RWPE1 (cell line): ENCODE data around the gene PLAU.

Experiments
- CTCF ChIA-PET: fragments of 350-600 bp; sonication (Branson Sonifier 250); formaldehyde crosslinking; extraction: SDS; loops from one replicate; lab custom pipeline; 2021; lab: Yijun Ruan, JAX
- POLR2A ChIA-PET: fragments of 400-600 bp; formaldehyde crosslinking; extraction: SDS; loops from one replicate; lab custom pipeline; 2020; ENCODE audit warnings: antibody characterized with exemption; ENCODE audit not compliant: low non-redundant PET; lab: Yijun Ruan, JAX
- DNase-seq: peaks from one replicate; pipeline ENCODE4 v3.0.0; 2012; ENCODE audit warnings: low spot score
- H3K27ac ChIP-seq: fragments of 450-650 bp; 2 replicates; pipeline ENCODE4 v1.5.1; 2017
- CTCF ChIP-seq: fragments of 450-650 bp; conservative IDR thresholded peaks from 2 replicates; pipeline ENCODE4 v1.5.1; 2017; ENCODE audit warnings: low read depth, mild to moderate bottlenecking

PLAU gene

GRCh38 chr10:73950155-73950948, 39.4 kb downstream of the PLAU start:
- DNase-seq: no peak
- no peak overlapping the region for H3K27ac ChIP-seq
- ChIA-PET POLR2A (no interaction called here), CTCF (no interaction called here)
- TF ChIP-seq CTCF: no peak

- H3K27ac ChIP-seq: no peak overlapping the region
- DNase-seq: no peak
- CTCF ChIA-PET: interaction anchor here (0.6 to 1.7 kb wide), 3 partner anchors 13 to 122 kb away, joined by 3 to 6 read pairs (median 6); no protein-coding TSS in a partner anchor
- TF ChIP-seq CTCF: no peak
- POLR2A ChIA-PET: interaction anchor here (0.7 kb wide), 1 partner anchor 67 kb away, joined by 3 read pairs; no protein-coding TSS in a partner anchor
Observed at GRCh38 chr10:73953665-73954064, 42.7 kb downstream of the PLAU start.

GRCh38 chr10:73954737-73955136, 43.8 kb downstream of the PLAU start:
- no peak for DNase-seq
- CTCF ChIA-PET: no interaction called here
- no peak for TF ChIP-seq CTCF
- POLR2A ChIA-PET: no interaction called here
- no peak overlapping the region for H3K27ac ChIP-seq

GRCh38 chr10:73955719-73956118, 44.8 kb downstream of the PLAU start:
- TF ChIP-seq CTCF: no peak
- DNase-seq: no peak
- CTCF ChIA-PET: no interaction called here
- H3K27ac ChIP-seq: no peak overlapping the region
- POLR2A ChIA-PET: no interaction called here

GRCh38 chr10:73956476-73957359, 45.8 kb downstream of the PLAU start:
- ChIA-PET CTCF (interaction anchor here (0.5 to 1.4 kb wide), 8 partner anchors 15 to 75 kb away, joined by 3 to 9 read pairs (median 3); no protein-coding TSS in a partner anchor), POLR2A (no interaction called here)
- H3K27ac ChIP-seq: peak overlapping the region; percentile 14; the same call in 1 of the 2 replicates
- no peak for DNase-seq
- no peak for TF ChIP-seq CTCF

GRCh38 chr10:73959484-73960243, 48.7 kb downstream of the PLAU start:
- ChIA-PET CTCF (interaction anchor here (0.6 kb wide), 1 partner anchor 14 kb away, joined by 5 read pairs; no protein-coding TSS in a partner anchor), POLR2A (no interaction called here)
- no peak for TF ChIP-seq CTCF
- DNase-seq: no peak
- no peak overlapping the region for H3K27ac ChIP-seq
